GM19463 (cell line): Measurements from ENCODE around the gene F8A3.
"Not testable (repeated sequence)": the region's sequence is repeated elsewhere in the genome, so short reads cannot be mapped to it uniquely, and the experiment has no call there.

Experiments used
- ATAC-seq: cut with Tn5 transposase; IDR thresholded peaks from one replicate; pipeline ENCODE4 v1.9.1; 2021; ENCODE audit warnings: mild to moderate bottlenecking, moderate library complexity; ENCODE audit not compliant: unreplicated experiment

Gene F8A3

GRCh38 chrX:155458471-155458870 lies at the start of gene F8A3:
TSS of gene F8A3 (minus strand) at chrX:155458620. CDS start at chrX:155458600, 20 bp downstream.
- peak; percentile 75 for ATAC-seq

- ATAC-seq = no peak
These were observed 46.9 kb upstream of the F8A3 start for GRCh38 chrX:155505296-155505695.

- ATAC-seq = not testable (repeated sequence)
These were observed 36.7 kb upstream of the F8A3 start for GRCh38 chrX:155495134-155495533.

- not testable (repeated sequence) for ATAC-seq
These were observed 33.0 kb upstream of the F8A3 start for GRCh38 chrX:155491421-155491820.

- not testable (repeated sequence) for ATAC-seq
These were observed 18.7 kb upstream of the F8A3 start for GRCh38 chrX:155477136-155477535.

GRCh38 chrX:155466269-155466938 lies 8.0 kb upstream of the F8A3 start:
- peak; percentile 74 for ATAC-seq

- ATAC-seq = not testable (repeated sequence)
These were observed 2.1 kb upstream of the F8A3 start for GRCh38 chrX:155460501-155460900.

- peak; percentile 50 for ATAC-seq
These were observed 516 bp downstream of the F8A3 start for GRCh38 chrX:155457761-155458447.

GRCh38 chrX:155441097-155441496 lies 17.3 kb downstream of the F8A3 start:
- ATAC-seq = no peak

- no peak for ATAC-seq
These were observed 22.7 kb downstream of the F8A3 start for GRCh38 chrX:155435744-155436112.

- no peak for ATAC-seq
These were observed 23.3 kb downstream of the F8A3 start for GRCh38 chrX:155434906-155435743.

GRCh38 chrX:155417769-155418168 lies 40.7 kb downstream of the F8A3 start:
- ATAC-seq = no peak
